Body of pancreas (tissue), 4 donors: ENCODE data around the gene DUS2. TPM values are rescaled to one million over a fixed set of nuclear protein-coding genes. Genes with fewer than 3 reads are reported as not detected.

ENCODE experiments used
- ATAC-seq: fragments of 150-250 bp; one replicate; pipeline ENCODE4 v1.9.1; 2016
- DNase-seq, 4 donors: peaks; one replicate each; pipeline ENCODE4 v3.0.0-alpha.2; 2019
- H3K27ac ChIP-seq, 4 donors: fragments of 200-600 bp; sonication (generic); 1 replicate in 3 of 4; 2 replicates in 1 of 4; pipeline versions ENCODE4 v1.5.1 to v1.6.1; 2016 to 2019; ENCODE audit warnings: mild to moderate bottlenecking in 1 of 4, mixed read lengths in 1 of 4, moderate library complexity in 1 of 4
- H3K27me3 ChIP-seq, 2 donors: fragments of 200-600 bp; sonication (generic); one replicate each; pipeline ENCODE4 v1.6.0; 2016; ENCODE audit warnings: mild to moderate bottlenecking in 1 of 2
- H3K36me3 ChIP-seq, 2 donors: fragments of 200-600 bp; sonication (generic); replicated peaks in 1 of 2; 2 replicates each; pipeline ENCODE4 v1.5.1; 2016; ENCODE audit warnings: low read depth in 2 of 2; ENCODE audit not compliant: insufficient read depth in 1 of 2
- H3K4me1 ChIP-seq: fragments of 200-600 bp; sonication (generic); one replicate; pipeline ENCODE4 v1.6.0; 2016
- H3K4me3 ChIP-seq, 2 donors: fragments of 200-600 bp; sonication (generic); 1 replicate in 1 of 2; 2 replicates in 1 of 2; pipeline ENCODE4 v1.5.1; 2016 to 2019
- H3K9me3 ChIP-seq, 3 donors: fragments of 200-600 bp; sonication (generic); 1 replicate in 2 of 3; 2 replicates in 1 of 3; pipeline ENCODE4 v1.5.1; 2016
- CTCF ChIP-seq, 7 experiments: fragments of 450-650 bp in 4 of 7; fragments of 200-600 bp in 3 of 7; sonication (generic) in 3 of 7; IDR thresholded peaks; one replicate each; pipeline ENCODE4 v1.5.1; 2016 to 2019; ENCODE audit warnings: antibody characterized with exemption in 7 of 7
- POLR2A ChIP-seq, 3 donors: fragments of 450-650 bp; IDR thresholded peaks; one replicate each; pipeline ENCODE4 v1.6.1; 2016; ENCODE audit warnings: antibody characterized with exemption in 3 of 3, mild to moderate bottlenecking in 2 of 3
- WGBS, 2 donors: methylation state at CpG; one replicate each; pipeline ENCODE4 v1.1.5; 2017; 5-methylcytosine and 5-hydroxymethylcytosine counted together
- intact Hi-C: fragments of 100-400 bp; cut with DNase I; formaldehyde crosslinking; loops from one replicate; pipeline ENCODE4 v1.15.1; 2023
- total RNA-seq, 2 donors: library from RNA; depleted of rRNA; stranded (reverse); fragments of >200 nt; gene quantifications; one replicate each; pipeline ENCODE4 v1.1.0, GENCODE V29; 2016

Gene DUS2
- total RNA-seq, 2 donors from 2014 or later: 3.1 to 3.6 TPM

- DNase-seq: no peak
- Histone ChIP-seq H3K36me3 (no peaks in the 10 kb centered on the region), H3K4me3 (no peak overlapping the region), H3K4me1 (peaks cover 54% of the 10 kb centered on the region), H3K27ac (no peak overlapping the region), H3K9me3 (no peaks in the 10 kb centered on the region), H3K27me3 (no peaks in the 10 kb centered on the region)
- no peak for ATAC-seq
- intact Hi-C loops: loop anchor here (10.0 kb wide), 1 partner anchor 137 kb away; no protein-coding TSS in a partner anchor
- TF ChIP-seq CTCF (IDR thresholded peaks at IDR 0.05) (no peak), POLR2A (IDR thresholded peaks at IDR 0.05) (no peak)
- WGBS, 2 donors: 88 to 90% methylated on average over 2 of the region's 2 CpGs
Measured at GRCh38 chr16:68087688-68088087, 64.6 kb downstream of the DUS2 start.

GRCh38 chr16:68088130-68088972 is 65.3 kb downstream of the DUS2 start:
- DNase-seq: no peak
- Histone ChIP-seq H3K4me1 (peaks cover 54% of the 10 kb centered on the region), H3K27me3 (no peaks in the 10 kb centered on the region), H3K36me3 (no peaks in the 10 kb centered on the region), H3K9me3 (no peaks in the 10 kb centered on the region), H3K4me3 (no peak overlapping the region), H3K27ac (no peak overlapping the region)
- TF ChIP-seq POLR2A (IDR thresholded peaks at IDR 0.05): no peak
- TF ChIP-seq CTCF (IDR thresholded peaks at IDR 0.05): no peak
- no peak for ATAC-seq
- intact Hi-C loops: loop anchor here (10.0 kb wide), 1 partner anchor 136 kb away; no protein-coding TSS in a partner anchor
- 87 to 89% methylated on average over 9 of the region's 9 CpGs for WGBS, 2 donors

GRCh38 chr16:68089067-68089466 is 66.0 kb downstream of the DUS2 start:
- no peak for TF ChIP-seq POLR2A (IDR thresholded peaks at IDR 0.05)
- no peak for TF ChIP-seq CTCF (IDR thresholded peaks at IDR 0.05)
- ATAC-seq (no peak), DNase-seq (no peak)
- H3K36me3 ChIP-seq: no peaks in the 10 kb centered on the region
- H3K4me1 ChIP-seq: peaks cover 50% of the 10 kb centered on the region
- no peak overlapping the region for H3K27ac ChIP-seq
- intact Hi-C loops: loop anchor here (10.0 kb wide), 1 partner anchor 136 kb away; no protein-coding TSS in a partner anchor
- no peaks in the 10 kb centered on the region for H3K27me3 ChIP-seq
- WGBS, 2 donors: 58 to 62% methylated on average over 4 of the region's 4 CpGs
- no peaks in the 10 kb centered on the region for H3K9me3 ChIP-seq
- no peak overlapping the region for H3K4me3 ChIP-seq

GRCh38 chr16:68090130-68090529 is 67.0 kb downstream of the DUS2 start:
- intact Hi-C loops: no loop called here
- peaks cover 46% of the 10 kb centered on the region for H3K4me1 ChIP-seq
- no peaks in the 10 kb centered on the region for H3K36me3 ChIP-seq
- no peak for TF ChIP-seq POLR2A (IDR thresholded peaks at IDR 0.05)
- no peak for TF ChIP-seq CTCF (IDR thresholded peaks at IDR 0.05)
- WGBS, 2 donors: 5 to 9% methylated on average over 3 of the region's 3 CpGs
- H3K4me3 ChIP-seq: no peak overlapping the region
- H3K9me3 ChIP-seq: no peaks in the 10 kb centered on the region
- ATAC-seq (no peak), DNase-seq (no peak)
- H3K27ac ChIP-seq: no peak overlapping the region
- no peaks in the 10 kb centered on the region for H3K27me3 ChIP-seq
